Measurements from ENCODE around the gene SNX22. TPM values are rescaled to one million over a fixed set of nuclear protein-coding genes. Genes with fewer than 3 reads are reported as not detected.

Gene SNX22
- total and polyA plus RNA-seq, 3 donors from 2014 or later, result 1.9 to 2.0 (median 2.0) TPM

DNA sequence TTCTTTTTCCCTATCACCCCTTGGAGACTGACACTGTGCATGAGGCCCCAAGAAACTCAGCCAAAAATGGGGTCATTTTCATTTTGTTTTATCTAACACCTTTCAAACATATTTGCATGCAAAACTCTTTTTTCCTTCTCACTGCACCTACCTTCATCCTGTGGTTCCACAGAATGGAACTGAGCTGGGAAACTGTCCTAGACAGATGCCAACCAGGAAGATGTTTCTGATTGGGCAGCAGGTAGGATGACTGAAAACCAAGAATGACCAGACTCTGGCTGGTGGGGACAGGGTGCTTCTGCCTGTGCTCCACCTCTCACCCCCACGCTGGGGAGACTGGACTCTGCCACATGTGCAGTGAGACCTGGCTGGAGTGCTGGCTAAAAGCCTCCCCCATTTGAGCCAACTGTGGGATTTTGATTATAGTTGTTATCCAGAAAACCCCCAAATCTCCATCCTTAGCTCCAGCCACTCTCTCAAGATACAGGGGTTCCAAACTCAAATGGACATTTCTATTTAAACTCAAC, 6.1 kb downstream of the SNX22 start:
- peaks cover 21% of the 10 kb centered on the region for H3K4me1 ChIP-seq
- H3K36me3 ChIP-seq (ENCODE audit: low read depth, missing control alignments), result no peaks in the 10 kb centered on the region
- intact Hi-C loops (cut with DNase I; ENCODE audit: low total_unique reads), result no loop called here
- DNase-seq, result no peak
- H3K27ac ChIP-seq, result no peak overlapping the region
- no peak for TF ChIP-seq POLR2A (IDR thresholded peaks at IDR 0.05)
- TF ChIP-seq, protein P1, sequence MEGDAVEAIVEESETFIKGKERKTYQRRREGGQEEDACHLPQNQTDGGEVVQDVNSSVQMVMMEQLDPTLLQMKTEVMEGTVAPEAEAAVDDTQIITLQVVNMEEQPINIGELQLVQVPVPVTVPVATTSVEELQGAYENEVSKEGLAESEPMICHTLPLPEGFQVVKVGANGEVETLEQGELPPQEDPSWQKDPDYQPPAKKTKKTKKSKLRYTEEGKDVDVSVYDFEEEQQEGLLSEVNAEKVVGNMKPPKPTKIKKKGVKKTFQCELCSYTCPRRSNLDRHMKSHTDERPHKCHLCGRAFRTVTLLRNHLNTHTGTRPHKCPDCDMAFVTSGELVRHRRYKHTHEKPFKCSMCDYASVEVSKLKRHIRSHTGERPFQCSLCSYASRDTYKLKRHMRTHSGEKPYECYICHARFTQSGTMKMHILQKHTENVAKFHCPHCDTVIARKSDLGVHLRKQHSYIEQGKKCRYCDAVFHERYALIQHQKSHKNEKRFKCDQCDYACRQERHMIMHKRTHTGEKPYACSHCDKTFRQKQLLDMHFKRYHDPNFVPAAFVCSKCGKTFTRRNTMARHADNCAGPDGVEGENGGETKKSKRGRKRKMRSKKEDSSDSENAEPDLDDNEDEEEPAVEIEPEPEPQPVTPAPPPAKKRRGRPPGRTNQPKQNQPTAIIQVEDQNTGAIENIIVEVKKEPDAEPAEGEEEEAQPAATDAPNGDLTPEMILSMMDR (IDR thresholded peaks at IDR 0.05), result no peak
- H3K9me3 ChIP-seq, result no peaks in the 10 kb centered on the region
- no peak overlapping the region for H3K4me3 ChIP-seq
- 83 to 100% methylated on average over 1 of the region's 1 CpG for WGBS, 2 donors
- H3K27me3 ChIP-seq, result no peaks in the 10 kb centered on the region

- TF ChIP-seq, protein P1 (IDR thresholded peaks at IDR 0.05), result no peak
- no peak for TF ChIP-seq POLR2A (IDR thresholded peaks at IDR 0.05)
- H3K27me3 ChIP-seq, result no peaks in the 10 kb centered on the region
- 89 to 90% methylated on average over 9 to 11 of the region's 11 CpGs for WGBS, 2 donors
- no peak overlapping the region for H3K4me3 ChIP-seq
- no peak for DNase-seq
- no peak overlapping the region for H3K27ac ChIP-seq
- peaks cover 16% of the 10 kb centered on the region for H3K4me1 ChIP-seq
- no peaks in the 10 kb centered on the region for H3K36me3 ChIP-seq (ENCODE audit: low read depth, missing control alignments)
- no peaks in the 10 kb centered on the region for H3K9me3 ChIP-seq
- intact Hi-C loops (cut with DNase I; ENCODE audit: low total_unique reads), result no loop called here
These were observed 7.0 kb downstream of the SNX22 start for GRCh38 chr15:64158363-64159134.

- Histone ChIP-seq H3K9me3 (no peaks in the 10 kb centered on the region), H3K36me3 (ENCODE audit: low read depth, missing control alignments) (no peaks in the 10 kb centered on the region), H3K27ac (peak overlapping the region; percentile 20 to 68), H3K4me1 (peaks cover 20% of the 10 kb centered on the region), H3K4me3 (peak overlapping the region; percentile 71 to 75), H3K27me3 (no peaks in the 10 kb centered on the region)
- TF ChIP-seq, protein P1 (IDR thresholded peaks at IDR 0.05), result no peak
- TF ChIP-seq POLR2A (IDR thresholded peaks at IDR 0.05), result no peak
- no peak for DNase-seq
- WGBS, 2 donors, result 23 to 35% methylated on average over 12 of the region's 12 CpGs
- intact Hi-C loops (cut with DNase I; ENCODE audit: low total_unique reads), result no loop called here
These were observed 10.4 kb downstream of the SNX22 start for GRCh38 chr15:64161688-64162477.

GRCh38 chr15:64162478-64162868, 10.9 kb downstream of the SNX22 start:
- Histone ChIP-seq H3K4me1 (peaks cover 20% of the 10 kb centered on the region), H3K9me3 (no peaks in the 10 kb centered on the region), H3K27me3 (no peaks in the 10 kb centered on the region), H3K4me3 (peak overlapping the region; percentile 71 to 75), H3K27ac (peak overlapping the region; percentile 20 to 68), H3K36me3 (ENCODE audit: low read depth, missing control alignments) (no peaks in the 10 kb centered on the region)
- intact Hi-C loops (cut with DNase I; ENCODE audit: low total_unique reads), result no loop called here
- DNase-seq, result no peak
- no peak for TF ChIP-seq POLR2A (IDR thresholded peaks at IDR 0.05)
- TF ChIP-seq, protein P1 (IDR thresholded peaks at IDR 0.05), result no peak
- 0% methylated on average over 9 to 11 of the region's 21 CpGs for WGBS, 2 donors
